Measurements from ENCODE around the gene UQCC5. TPM values are rescaled to one million over a fixed set of nuclear protein-coding genes. Genes with fewer than 3 reads are reported as not detected.

Gene UQCC5
- total RNA-seq, 1 experiment from 2014 or later: 37.8 TPM

GRCh38 chr3:52495777-52496602 is 40.4 kb upstream of the UQCC5 start:
- DNase-seq (ENCODE audit: low spot score) (no peak), ATAC-seq (no peak)
- CTCF ChIA-PET: interaction anchor here (1.4 to 2.5 kb wide), 4 partner anchors 14 to 276 kb away, joined by 3 to 9 read pairs (median 6); no protein-coding TSS in a partner anchor
- H3K27ac Mint-ChIP-seq: no peak overlapping the region
- POLR2A ChIA-PET: no interaction called here
- no peak overlapping the region for H3K4me3 Mint-ChIP-seq
- no peaks in the 10 kb centered on the region for H3K27me3 Mint-ChIP-seq (ENCODE audit: low read depth)
- H3K9me3 Mint-ChIP-seq: no peaks in the 10 kb centered on the region
- TF ChIP-seq GRHL2 (CRISPR knock-in tag; IDR thresholded peaks at IDR 0.05; ENCODE audit: insufficient replicate concordance, severe bottlenecking): no peak
- TF ChIP-seq AFF4 (CRISPR knock-in tag; IDR thresholded peaks at IDR 0.05; ENCODE audit: borderline replicate concordance): no peak
- TF ChIP-seq, protein P1, sequence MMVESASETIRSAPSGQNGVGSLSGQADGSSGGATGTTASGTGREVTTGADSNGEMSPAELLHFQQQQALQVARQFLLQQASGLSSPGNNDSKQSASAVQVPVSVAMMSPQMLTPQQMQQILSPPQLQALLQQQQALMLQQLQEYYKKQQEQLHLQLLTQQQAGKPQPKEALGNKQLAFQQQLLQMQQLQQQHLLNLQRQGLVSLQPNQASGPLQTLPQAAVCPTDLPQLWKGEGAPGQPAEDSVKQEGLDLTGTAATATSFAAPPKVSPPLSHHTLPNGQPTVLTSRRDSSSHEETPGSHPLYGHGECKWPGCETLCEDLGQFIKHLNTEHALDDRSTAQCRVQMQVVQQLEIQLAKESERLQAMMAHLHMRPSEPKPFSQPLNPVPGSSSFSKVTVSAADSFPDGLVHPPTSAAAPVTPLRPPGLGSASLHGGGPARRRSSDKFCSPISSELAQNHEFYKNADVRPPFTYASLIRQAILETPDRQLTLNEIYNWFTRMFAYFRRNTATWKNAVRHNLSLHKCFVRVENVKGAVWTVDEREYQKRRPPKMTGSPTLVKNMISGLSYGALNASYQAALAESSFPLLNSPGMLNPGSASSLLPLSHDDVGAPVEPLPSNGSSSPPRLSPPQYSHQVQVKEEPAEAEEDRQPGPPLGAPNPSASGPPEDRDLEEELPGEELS (CRISPR knock-in tag; IDR thresholded peaks at IDR 0.05): no peak
- TF ChIP-seq NR3C1 (CRISPR knock-in tag; conservative IDR thresholded peaks at IDR 0.05; ENCODE audit: low read depth): no peak
- TF ChIP-seq E2F5 (CRISPR knock-in tag; IDR thresholded peaks at IDR 0.05): no peak
- TF ChIP-seq ZNF423 (CRISPR knock-in tag; IDR thresholded peaks at IDR 0.05): no peak
- no peak for TF ChIP-seq ZNF232 (CRISPR knock-in tag; IDR thresholded peaks at IDR 0.05)
- no peak for TF ChIP-seq ZBTB43 (CRISPR knock-in tag; IDR thresholded peaks at IDR 0.05)
- TF ChIP-seq ELF4 (CRISPR knock-in tag; IDR thresholded peaks at IDR 0.05; ENCODE audit: low read depth): no peak
- TF ChIP-seq TEAD4 (CRISPR knock-in tag; IDR thresholded peaks at IDR 0.05): no peak
- no peak for TF ChIP-seq MYBL2 (CRISPR knock-in tag; IDR thresholded peaks at IDR 0.05)
- TF ChIP-seq TCF7 (CRISPR knock-in tag; IDR thresholded peaks at IDR 0.05; ENCODE audit: low read depth): no peak
- no peak for TF ChIP-seq ZNF138 (CRISPR knock-in tag; conservative IDR thresholded peaks at IDR 0.05)
- H3K4me1 Mint-ChIP-seq: no peaks in the 10 kb centered on the region
- H3K36me3 Mint-ChIP-seq: peaks cover 12% of the 10 kb centered on the region; the same call in 1 of the 2 replicates

GRCh38 chr3:52498137-52499054 is 38.0 kb upstream of the UQCC5 start:
- H3K9me3 Mint-ChIP-seq: no peaks in the 10 kb centered on the region
- POLR2A ChIA-PET: interaction anchor here (1.1 kb wide), 1 partner anchor 24 kb away, joined by 4 read pairs; no protein-coding TSS in a partner anchor
- no peak for DNase-seq (ENCODE audit: low spot score)
- H3K4me3 Mint-ChIP-seq: no peak overlapping the region
- no peaks in the 10 kb centered on the region for H3K36me3 Mint-ChIP-seq
- H3K4me1 Mint-ChIP-seq: no peaks in the 10 kb centered on the region
- H3K27me3 Mint-ChIP-seq (ENCODE audit: low read depth): no peaks in the 10 kb centered on the region
- CTCF ChIA-PET: interaction anchor here (2.4 kb wide), 1 partner anchor 16 kb away, joined by 12 read pairs; no protein-coding TSS in a partner anchor
- ATAC-seq: no peak
- H3K27ac Mint-ChIP-seq: no peak overlapping the region
- TF ChIP-seq, protein P2, sequence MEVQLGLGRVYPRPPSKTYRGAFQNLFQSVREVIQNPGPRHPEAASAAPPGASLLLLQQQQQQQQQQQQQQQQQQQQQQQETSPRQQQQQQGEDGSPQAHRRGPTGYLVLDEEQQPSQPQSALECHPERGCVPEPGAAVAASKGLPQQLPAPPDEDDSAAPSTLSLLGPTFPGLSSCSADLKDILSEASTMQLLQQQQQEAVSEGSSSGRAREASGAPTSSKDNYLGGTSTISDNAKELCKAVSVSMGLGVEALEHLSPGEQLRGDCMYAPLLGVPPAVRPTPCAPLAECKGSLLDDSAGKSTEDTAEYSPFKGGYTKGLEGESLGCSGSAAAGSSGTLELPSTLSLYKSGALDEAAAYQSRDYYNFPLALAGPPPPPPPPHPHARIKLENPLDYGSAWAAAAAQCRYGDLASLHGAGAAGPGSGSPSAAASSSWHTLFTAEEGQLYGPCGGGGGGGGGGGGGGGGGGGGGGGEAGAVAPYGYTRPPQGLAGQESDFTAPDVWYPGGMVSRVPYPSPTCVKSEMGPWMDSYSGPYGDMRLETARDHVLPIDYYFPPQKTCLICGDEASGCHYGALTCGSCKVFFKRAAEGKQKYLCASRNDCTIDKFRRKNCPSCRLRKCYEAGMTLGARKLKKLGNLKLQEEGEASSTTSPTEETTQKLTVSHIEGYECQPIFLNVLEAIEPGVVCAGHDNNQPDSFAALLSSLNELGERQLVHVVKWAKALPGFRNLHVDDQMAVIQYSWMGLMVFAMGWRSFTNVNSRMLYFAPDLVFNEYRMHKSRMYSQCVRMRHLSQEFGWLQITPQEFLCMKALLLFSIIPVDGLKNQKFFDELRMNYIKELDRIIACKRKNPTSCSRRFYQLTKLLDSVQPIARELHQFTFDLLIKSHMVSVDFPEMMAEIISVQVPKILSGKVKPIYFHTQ (CRISPR knock-in tag; IDR thresholded peaks at IDR 0.05): no peak
- TF ChIP-seq JUN (CRISPR knock-in tag; IDR thresholded peaks at IDR 0.05): no peak
- TF ChIP-seq, protein P3, sequence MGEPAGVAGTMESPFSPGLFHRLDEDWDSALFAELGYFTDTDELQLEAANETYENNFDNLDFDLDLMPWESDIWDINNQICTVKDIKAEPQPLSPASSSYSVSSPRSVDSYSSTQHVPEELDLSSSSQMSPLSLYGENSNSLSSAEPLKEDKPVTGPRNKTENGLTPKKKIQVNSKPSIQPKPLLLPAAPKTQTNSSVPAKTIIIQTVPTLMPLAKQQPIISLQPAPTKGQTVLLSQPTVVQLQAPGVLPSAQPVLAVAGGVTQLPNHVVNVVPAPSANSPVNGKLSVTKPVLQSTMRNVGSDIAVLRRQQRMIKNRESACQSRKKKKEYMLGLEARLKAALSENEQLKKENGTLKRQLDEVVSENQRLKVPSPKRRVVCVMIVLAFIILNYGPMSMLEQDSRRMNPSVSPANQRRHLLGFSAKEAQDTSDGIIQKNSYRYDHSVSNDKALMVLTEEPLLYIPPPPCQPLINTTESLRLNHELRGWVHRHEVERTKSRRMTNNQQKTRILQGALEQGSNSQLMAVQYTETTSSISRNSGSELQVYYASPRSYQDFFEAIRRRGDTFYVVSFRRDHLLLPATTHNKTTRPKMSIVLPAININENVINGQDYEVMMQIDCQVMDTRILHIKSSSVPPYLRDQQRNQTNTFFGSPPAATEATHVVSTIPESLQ (CRISPR knock-in tag; IDR thresholded peaks at IDR 0.05): no peak
- TF ChIP-seq TEAD1 (CRISPR knock-in tag; IDR thresholded peaks at IDR 0.05): no peak
- no peak for TF ChIP-seq GRHL2 (CRISPR knock-in tag; IDR thresholded peaks at IDR 0.05; ENCODE audit: insufficient replicate concordance, severe bottlenecking)
- no peak for TF ChIP-seq ZMAT4 (CRISPR knock-in tag; IDR thresholded peaks at IDR 0.05)
